Transverse colon (tissue), 4 donors: ENCODE measurements around the gene LILRA1. TPM values are rescaled to one million over a fixed set of nuclear protein-coding genes. Genes with fewer than 3 reads are reported as not detected.
"Not testable (repeated sequence)": the region's sequence is repeated elsewhere in the genome, so short reads cannot be mapped to it uniquely, and the experiment has no call there.

ENCODE experiments used
- DNase-seq: peaks from one replicate; pipeline ENCODE4 v3.0.0-alpha.2; 2019
- H3K27ac ChIP-seq, 4 donors: fragments of 200-600 bp; sonication (generic); 2 replicates each; pipeline ENCODE4 v1.5.1; 2016 to 2018; ENCODE audit warnings: inconsistent platforms in 4 of 4
- H3K27me3 ChIP-seq: fragments of 200-600 bp; sonication (generic); 2 replicates; pipeline ENCODE4 v1.5.1; 2017; ENCODE audit warnings: inconsistent platforms
- H3K36me3 ChIP-seq, 4 donors: fragments of 200-600 bp; sonication (generic); 2 replicates each; pipeline ENCODE4 v1.5.1; 2017 to 2019; ENCODE audit warnings: inconsistent platforms in 4 of 4
- H3K4me1 ChIP-seq, 4 donors: fragments of 200-600 bp; sonication (generic); 2 replicates each; pipeline ENCODE4 v1.5.1; 2017 to 2020; ENCODE audit warnings: inconsistent platforms in 4 of 4
- H3K4me3 ChIP-seq, 4 donors: fragments of 200-600 bp; sonication (generic); 1 replicate in 1 of 4; 2 replicates in 3 of 4; pipeline versions ENCODE4 v1.5.1 to v1.6.1; 2017 to 2019; ENCODE audit warnings: inconsistent platforms in 4 of 4
- H3K9me3 ChIP-seq, 2 donors: fragments of 200-600 bp; sonication (generic); 2 replicates each; pipeline ENCODE4 v1.5.1; 2017 to 2019; ENCODE audit warnings: inconsistent platforms in 2 of 2
- EP300 ChIP-seq: sonication (generic); formaldehyde crosslinking; IDR thresholded peaks from one replicate; pipeline ENCODE4 v1.6.1; 2017; ENCODE audit warnings: antibody characterized with exemption, low read depth
- POLR2A ChIP-seq: fragments of 450-650 bp; IDR thresholded peaks from one replicate; pipeline ENCODE4 v1.6.1; 2016; ENCODE audit warnings: antibody characterized with exemption, mild to moderate bottlenecking, moderate library complexity
- POLR2AphosphoS5 ChIP-seq, 3 donors: sonication (generic); formaldehyde crosslinking; IDR thresholded peaks; one replicate each; pipeline ENCODE4 v1.6.1; 2016; ENCODE audit warnings: antibody characterized with exemption in 3 of 3
- WGBS, 2 donors: methylation state at CpG; one replicate each; pipeline ENCODE4 v1.1.5; 2018; ENCODE audit warnings: low coverage in 1 of 2; 5-methylcytosine and 5-hydroxymethylcytosine counted together
- in situ Hi-C, 4 donors: fragments of 200-750 bp; cut with MboI; loops; one replicate each; pipeline versions ENCODE4 v1.15.0 to v1.15.1; 2017; ENCODE audit warnings: low sequenced_read_pairs in 3 of 4, low pct_ligation_motif_present in 1 of 4, low pct_unique_long_range_greater_than_20kb in 1 of 4
- intact Hi-C: fragments of 100-400 bp; cut with DNase I; formaldehyde crosslinking; loops from one replicate; pipeline ENCODE4 v1.15.1; 2023; ENCODE audit warnings: low total_unique reads
- total RNA-seq, 4 donors: library from RNA; depleted of rRNA; stranded (reverse); fragments of >200 nt; gene quantifications; one replicate each; pipeline ENCODE4 v1.1.0, GENCODE V29; 2016
- TF ChIP-seq, protein P1 (sequence below), 5 experiments: fragments of 200-600 bp in 3 of 5; fragments of 450-650 bp in 2 of 5; sonication (generic) in 3 of 5; IDR thresholded peaks; 1 replicate in 2 of 5; 2 replicates in 3 of 5; pipeline ENCODE4 v1.5.1; 2016 to 2017; ENCODE audit warnings: antibody characterized with exemption in 5 of 5, inconsistent platforms in 3 of 5, mild to moderate bottlenecking in 2 of 5, moderate library complexity in 1 of 5

The LILRA1 gene
- total RNA-seq, 4 donors from 2014 or later: 0.16 to 4.5 (median 0.27) TPM; not detected in 1

- Histone ChIP-seq H3K4me3 (no peak overlapping the region), H3K27ac (no peak overlapping the region), H3K9me3 (no peaks in the 10 kb centered on the region), H3K27me3 (no peaks in the 10 kb centered on the region), H3K4me1 (no peaks in the 10 kb centered on the region), H3K36me3 (no peaks in the 10 kb centered on the region)
- intact Hi-C loops: no loop called here
- in situ Hi-C loops: no loop called here
- TF ChIP-seq POLR2AphosphoS5 (IDR thresholded peaks at IDR 0.05) (no peak), EP300 (no peak)
- TF ChIP-seq, protein P1, sequence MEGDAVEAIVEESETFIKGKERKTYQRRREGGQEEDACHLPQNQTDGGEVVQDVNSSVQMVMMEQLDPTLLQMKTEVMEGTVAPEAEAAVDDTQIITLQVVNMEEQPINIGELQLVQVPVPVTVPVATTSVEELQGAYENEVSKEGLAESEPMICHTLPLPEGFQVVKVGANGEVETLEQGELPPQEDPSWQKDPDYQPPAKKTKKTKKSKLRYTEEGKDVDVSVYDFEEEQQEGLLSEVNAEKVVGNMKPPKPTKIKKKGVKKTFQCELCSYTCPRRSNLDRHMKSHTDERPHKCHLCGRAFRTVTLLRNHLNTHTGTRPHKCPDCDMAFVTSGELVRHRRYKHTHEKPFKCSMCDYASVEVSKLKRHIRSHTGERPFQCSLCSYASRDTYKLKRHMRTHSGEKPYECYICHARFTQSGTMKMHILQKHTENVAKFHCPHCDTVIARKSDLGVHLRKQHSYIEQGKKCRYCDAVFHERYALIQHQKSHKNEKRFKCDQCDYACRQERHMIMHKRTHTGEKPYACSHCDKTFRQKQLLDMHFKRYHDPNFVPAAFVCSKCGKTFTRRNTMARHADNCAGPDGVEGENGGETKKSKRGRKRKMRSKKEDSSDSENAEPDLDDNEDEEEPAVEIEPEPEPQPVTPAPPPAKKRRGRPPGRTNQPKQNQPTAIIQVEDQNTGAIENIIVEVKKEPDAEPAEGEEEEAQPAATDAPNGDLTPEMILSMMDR (IDR thresholded peaks at IDR 0.05): no peak
- WGBS, 2 donors: 100% methylated on average over 5 of the region's 5 CpGs; no CpG with 5 or more reads in 1 of the 2 donors
- DNase-seq: no peak
Measured at GRCh38 chr19:54594737-54595136, 1.3 kb downstream of the LILRA1 start.

DNA sequence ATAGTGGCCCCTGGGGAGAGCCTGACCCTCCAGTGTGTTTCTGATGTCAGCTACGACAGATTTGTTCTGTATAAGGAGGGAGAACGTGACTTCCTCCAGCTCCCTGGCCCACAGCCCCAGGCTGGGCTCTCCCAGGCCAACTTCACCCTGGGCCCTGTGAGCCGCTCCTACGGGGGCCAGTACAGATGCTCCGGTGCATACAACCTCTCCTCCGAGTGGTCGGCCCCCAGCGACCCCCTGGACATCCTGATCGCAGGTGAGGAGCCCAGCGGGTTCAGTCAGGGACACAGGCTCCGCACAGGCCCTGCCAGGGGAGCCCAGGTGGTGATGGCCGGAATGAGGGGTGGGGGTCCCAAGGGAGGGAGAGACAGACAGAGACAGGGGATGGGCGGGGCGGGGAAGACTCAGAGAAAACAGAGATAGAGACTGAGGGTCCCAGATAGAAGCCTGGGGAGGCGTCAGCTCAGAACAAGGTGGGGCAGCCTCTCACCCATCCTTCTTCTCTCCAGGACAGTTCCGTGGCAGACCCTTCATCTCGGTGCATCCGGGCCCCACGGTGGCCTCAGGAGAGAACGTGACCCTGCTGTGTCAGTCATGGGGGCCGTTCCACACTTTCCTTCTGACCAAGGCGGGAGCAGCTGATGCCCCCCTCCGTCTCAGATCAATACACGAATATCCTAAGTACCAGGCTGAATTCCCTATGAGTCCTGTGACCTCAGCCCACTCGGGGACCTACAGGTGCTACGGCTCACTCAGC lies 2.4 kb downstream of the LILRA1 start:
- H3K27ac ChIP-seq, H3K9me3 ChIP-seq, H3K27me3 ChIP-seq, in situ Hi-C loops, H3K36me3 ChIP-seq, H3K4me1 ChIP-seq, intact Hi-C loops, H3K4me3 ChIP-seq, DNase-seq: not testable (repeated sequence)
- WGBS, 2 donors: 83% methylated on average over 26 of the region's 26 CpGs; no CpG with 5 or more reads in 1 of the 2 donors

- Histone ChIP-seq H3K9me3 (peaks cover 0 to 2% of the 10 kb centered on the region in 2 donors), H3K27ac (no peak overlapping the region), H3K36me3 (no peaks in the 10 kb centered on the region), H3K27me3 (no peaks in the 10 kb centered on the region), H3K4me3 (no peak overlapping the region), H3K4me1 (no peaks in the 10 kb centered on the region)
- in situ Hi-C loops (no loop called here), intact Hi-C loops (no loop called here)
- 49 to 61% methylated on average over 2 to 5 of the region's 5 CpGs for WGBS, 2 donors
- TF ChIP-seq EP300: no peak
- TF ChIP-seq POLR2AphosphoS5 (IDR thresholded peaks at IDR 0.05): no peak
- no peak for TF ChIP-seq POLR2A
- TF ChIP-seq, protein P1 (IDR thresholded peaks at IDR 0.05): no peak
- no peak for DNase-seq
Measured at GRCh38 chr19:54600212-54600611, 6.8 kb downstream of the LILRA1 start.

GRCh38 chr19:54606230-54606629 lies 12.8 kb downstream of the LILRA1 start:
- no peak for DNase-seq
- Histone ChIP-seq H3K9me3 (peaks cover 3 to 7% of the 10 kb centered on the region in 2 donors), H3K36me3 (no peaks in the 10 kb centered on the region), H3K27me3 (no peaks in the 10 kb centered on the region), H3K4me1 (no peaks in the 10 kb centered on the region), H3K27ac (no peak overlapping the region), H3K4me3 (no peak overlapping the region)
- intact Hi-C loops (no loop called here), in situ Hi-C loops (no loop called here)
- TF ChIP-seq POLR2A: no peak
- TF ChIP-seq, protein P1 (IDR thresholded peaks at IDR 0.05): no peak
- TF ChIP-seq POLR2AphosphoS5 (IDR thresholded peaks at IDR 0.05): no peak
- WGBS, 2 donors: 32 to 60% methylated on average over 1 to 4 of the region's 4 CpGs
